ENCODE data around the gene PARD3. TPM values are rescaled to one million over a fixed set of nuclear protein-coding genes. Genes with fewer than 3 reads are reported as not detected.
A peak's percentile ranks its signal among the peaks of the same experiment; 100 is the strongest.

Gene PARD3
- total and polyA plus RNA-seq, 2 donors (not counting 3 experiments of a cell fraction or from before 2014, with no cell fraction given) = 7.3 to 24.1 TPM

DNA sequence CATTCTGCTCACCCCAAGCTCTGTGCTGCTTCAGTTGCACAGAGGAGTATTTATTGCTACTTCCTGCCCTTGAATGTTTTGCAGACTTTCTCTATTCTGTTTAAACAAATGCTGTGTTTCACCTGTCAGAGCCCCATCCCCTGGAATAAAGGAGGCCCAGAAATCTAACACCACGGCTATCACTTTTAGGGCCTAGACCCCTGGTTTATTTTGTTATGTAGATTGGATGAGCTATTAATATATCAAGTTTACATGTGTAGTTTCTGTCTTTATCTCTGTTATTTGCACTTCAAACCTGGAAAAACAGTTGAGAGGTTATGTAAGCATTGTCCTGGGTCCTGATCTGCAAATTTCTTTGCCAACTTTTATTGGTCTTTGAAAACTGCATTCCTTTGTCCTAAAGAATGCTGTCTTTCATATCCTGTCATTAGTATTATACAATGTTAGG lies 630.1 kb downstream of the PARD3 start:
- peak; percentile 56 for DNase-seq (ENCODE audit: low read depth, low spot score)
- peaks cover 12% of the 10 kb centered on the region for H3K4me1 ChIP-seq (ENCODE audit: control insufficient read depth, extremely low read depth, insufficient read depth, low read length)
- peak; percentile 78 for FAIRE-seq
- H3K9ac ChIP-seq (replicated peaks; ENCODE audit: extremely low read depth, insufficient read depth, low read length) = no peak overlapping the region
- no peaks in the 10 kb centered on the region for H3K9me1 ChIP-seq (replicated peaks; ENCODE audit: control insufficient read depth, extremely low read depth, insufficient read depth, low read length)
- POLR2A ChIA-PET = no interaction called here
- H4K20me1 ChIP-seq (replicated peaks; ENCODE audit: control insufficient read depth, extremely low read depth, insufficient read depth, low read length) = no peaks in the 10 kb centered on the region
- intact Hi-C loops (cut with micrococcal nuclease) (no loop called here), dilution Hi-C loops (cut with MboI; ENCODE audit: extremely low pct_ligation_motif_present, low sequenced_read_pairs) (no loop called here)
- BruUV-seq (replicated peaks) = no TSS peak
- no peak overlapping the region for H2AFZ ChIP-seq (ENCODE audit: low read depth, low read length)
- TF ChIP-seq POLR2A (IDR thresholded peaks at IDR 0.05; ENCODE audit: low read depth, low read length) (no peak), EZH2 (IDR thresholded peaks at IDR 0.05; ENCODE audit: borderline replicate concordance, low read depth, low read length, severe bottlenecking) (no peak), GATA2 (IDR thresholded peaks at IDR 0.05; ENCODE audit: insufficient read depth, insufficient read length, low read depth, low read length) (no peak)
- H3K9me3 ChIP-seq (replicated peaks; ENCODE audit: control insufficient read depth, insufficient read depth, low read length) = no peaks in the 10 kb centered on the region
- CTCF ChIA-PET = interaction anchor here (0.8 to 1.9 kb wide), 4 partner anchors 11 to 453 kb away, joined by 3 to 8 read pairs (median 4); no protein-coding TSS in a partner anchor
- no peak overlapping the region for H3K4me2 ChIP-seq (ENCODE audit: insufficient read depth, low read length)
- H3K27ac ChIP-seq (ENCODE audit: insufficient read depth, low read depth, low read length) = no peak overlapping the region
- no peaks in the 10 kb centered on the region for H3K27me3 ChIP-seq (ENCODE audit: control insufficient read depth in 2 of 2, insufficient read depth in 2 of 2, low read length in 2 of 2)
- no peaks in the 10 kb centered on the region for H3K79me2 ChIP-seq (ENCODE audit: control insufficient read depth, insufficient read depth, low read length)
- H3K36me3 ChIP-seq (ENCODE audit: control insufficient read depth in 2 of 2, extremely low read depth in 1 of 2, insufficient read depth in 2 of 2, low read length in 2 of 2) = no peaks in the 10 kb centered on the region
- no peak overlapping the region for H3K4me3 ChIP-seq (replicated peaks in 1 of 3; ENCODE audit: insufficient read depth in 1 of 3, low read depth in 1 of 3, low read length in 3 of 3)

GRCh38 chr10:34184397-34184796 lies 630.7 kb downstream of the PARD3 start:
- POLR2A ChIA-PET = no interaction called here

More at GRCh38 chr10:34184397-34184796, 630.7 kb downstream of the PARD3 start:
- Histone ChIP-seq H3K36me3 (ENCODE audit: control insufficient read depth in 2 of 2, extremely low read depth in 1 of 2, insufficient read depth in 2 of 2, low read length in 2 of 2) (no peaks in the 10 kb centered on the region), H2AFZ (ENCODE audit: low read depth, low read length) (no peak overlapping the region), H3K9me1 (replicated peaks; ENCODE audit: control insufficient read depth, extremely low read depth, insufficient read depth, low read length) (no peaks in the 10 kb centered on the region), H4K20me1 (replicated peaks; ENCODE audit: control insufficient read depth, extremely low read depth, insufficient read depth, low read length) (no peaks in the 10 kb centered on the region), H3K9me3 (replicated peaks; ENCODE audit: control insufficient read depth, insufficient read depth, low read length) (no peaks in the 10 kb centered on the region), H3K4me2 (ENCODE audit: insufficient read depth, low read length) (no peak overlapping the region), H3K4me3 (replicated peaks in 1 of 3; ENCODE audit: insufficient read depth in 1 of 3, low read depth in 1 of 3, low read length in 3 of 3) (no peak overlapping the region), H3K9ac (replicated peaks; ENCODE audit: extremely low read depth, insufficient read depth, low read length) (no peak overlapping the region), H3K27me3 (ENCODE audit: control insufficient read depth in 2 of 2, insufficient read depth in 2 of 2, low read length in 2 of 2) (no peaks in the 10 kb centered on the region), H3K79me2 (ENCODE audit: control insufficient read depth, insufficient read depth, low read length) (no peaks in the 10 kb centered on the region), H3K27ac (ENCODE audit: insufficient read depth, low read depth, low read length) (no peak overlapping the region), H3K4me1 (ENCODE audit: control insufficient read depth, extremely low read depth, insufficient read depth, low read length) (peaks cover 12% of the 10 kb centered on the region)
- BruUV-seq (replicated peaks) = no TSS peak
- CTCF ChIA-PET = interaction anchor here (0.8 to 1.9 kb wide), 4 partner anchors 11 to 454 kb away, joined by 3 to 8 read pairs (median 4); no protein-coding TSS in a partner anchor
- intact Hi-C loops (cut with micrococcal nuclease) (no loop called here), dilution Hi-C loops (cut with MboI; ENCODE audit: extremely low pct_ligation_motif_present, low sequenced_read_pairs) (no loop called here)
- no peak for FAIRE-seq
- no peak for DNase-seq (ENCODE audit: low read depth, low spot score)
- no peak for TF ChIP-seq FOS (IDR thresholded peaks at IDR 0.05; ENCODE audit: borderline replicate concordance, insufficient read depth, low read length)
